Ovary (tissue), 3 donors: Measurements from ENCODE around the gene EIF3A.

Experiments used
- CTCF ChIP-seq, 3 donors: fragments of 450-650 bp in 2 of 3; fragments of 200-600 bp in 1 of 3; IDR thresholded peaks; one replicate each; pipeline versions ENCODE4 v1.5.1 to v1.8.0; 2016 to 2022; ENCODE audit warnings: antibody characterized with exemption in 3 of 3, mild to moderate bottlenecking in 1 of 3
- POLR2A ChIP-seq: fragments of 450-650 bp; IDR thresholded peaks from one replicate; pipeline ENCODE4 v1.6.1; 2017; ENCODE audit warnings: antibody characterized with exemption, mild to moderate bottlenecking, moderate library complexity
- donor health status: DM: no; HTN: no; CAD: no.

GRCh38 chr10:119023553-119023868 lies 57.1 kb downstream of the EIF3A start:
- TF ChIP-seq CTCF (IDR thresholded peaks at IDR 0.05), result no peak
- TF ChIP-seq POLR2A, result no peak
